GM12878 (cell line): ENCODE data around the gene PRDM15. TPM values are rescaled to one million over a fixed set of nuclear protein-coding genes. Genes with fewer than 3 reads are reported as not detected.

Source experiments
- ATAC-seq: fragments of 200-7000 bp; cut with Tn5 transposase; 3 replicates; pipeline ENCODE4 v1.9.1; 2020; ENCODE audit warnings: mild to moderate bottlenecking, moderate library complexity
- BruUV-seq: library from RNA; stranded (reverse); fragments of 400-500 nt; replicated peaks from 2 replicates; lab custom pipeline; 2021; lab: Mats Ljungman, UMichigan
- CTCF ChIA-PET: fragments of 300-600 bp; sonication (Branson Sonifier 250); formaldehyde crosslinking; extraction: SDS; loops from one replicate; lab custom pipeline; 2021; ENCODE audit warnings: inconsistent platforms; lab: Yijun Ruan, JAX
- POLR2A ChIA-PET: fragments of 350-600 bp; formaldehyde crosslinking; extraction: SDS; loops from one replicate; lab custom pipeline; 2021; ENCODE audit warnings: inconsistent platforms; lab: Charles Lee
- RAD21 ChIA-PET: fragments of 300-600 bp; sonication (Branson Sonifier 250); formaldehyde crosslinking; loops from one replicate; lab custom pipeline; 2023; ENCODE audit warnings: antibody characterized with exemption; ENCODE audit not compliant: unreplicated experiment; lab: Charles Lee
- SMC1A ChIA-PET: fragments of 300-600 bp; sonication (Branson Sonifier 250); formaldehyde crosslinking; loops from one replicate; lab custom pipeline; 2023; ENCODE audit not compliant: unreplicated experiment, uncharacterized antibody; lab: Charles Lee
- DNase-seq: peaks from one replicate; pipeline ENCODE4 v3.0.0-alpha.2; 2011; ENCODE audit warnings: low read depth, low spot score
- FAIRE-seq: peaks from 3 replicates; lab custom pipeline; 2011; peaks lifted over from hg19 to GRCh38; lab: Jason Lieb, UNC
- H2AFZ ChIP-seq: 2 replicates; pipeline ENCODE4 v1.6.0; 2011; ENCODE audit warnings: low read depth, low read length, control low read depth; ENCODE audit not compliant: control insufficient read depth
- H3K27ac ChIP-seq: 2 replicates; pipeline ENCODE4 v1.5.1; 2011; ENCODE audit warnings: control low read depth; ENCODE audit not compliant: control insufficient read depth, insufficient read depth
- H3K27me3 ChIP-seq, 2 experiments: replicated peaks in 1 of 2; 2 replicates each; pipeline versions ENCODE4 v1.6.0 to v1.6.1; 2011; ENCODE audit warnings: low read length in 1 of 2; ENCODE audit not compliant: control insufficient read depth in 2 of 2, insufficient read depth in 2 of 2
- H3K36me3 ChIP-seq, 2 experiments: 2 replicates each; pipeline ENCODE4 v1.5.1; 2011; ENCODE audit warnings: low read length in 1 of 2; ENCODE audit not compliant: control insufficient read depth in 2 of 2, insufficient read depth in 2 of 2
- H3K4me1 ChIP-seq: 2 replicates; pipeline ENCODE4 v1.6.1; 2011; ENCODE audit warnings: mild to moderate bottlenecking, low read length, moderate library complexity, mixed read lengths; ENCODE audit not compliant: control insufficient read depth, insufficient read depth
- H3K4me2 ChIP-seq: 2 replicates; pipeline ENCODE4 v1.6.0; 2011; ENCODE audit warnings: control low read depth; ENCODE audit not compliant: control insufficient read depth, insufficient read depth
- H3K4me3 ChIP-seq: fragments of 200-600 bp; sonication (generic); 2 replicates; pipeline ENCODE4 v1.5.1; 2016
- H3K79me2 ChIP-seq: 2 replicates; pipeline ENCODE4 v1.6.0; 2011; ENCODE audit warnings: low read length; ENCODE audit not compliant: control insufficient read depth, insufficient read depth
- H3K9ac ChIP-seq: 2 replicates; pipeline ENCODE4 v1.8.0; 2011; ENCODE audit warnings: low read length, control low read depth, mixed read lengths; ENCODE audit not compliant: control insufficient read depth, insufficient read depth
- H3K9me3 ChIP-seq: replicated peaks from 3 replicates; pipeline ENCODE4 v1.5.1; 2011; ENCODE audit warnings: mild to moderate bottlenecking, low read length; ENCODE audit not compliant: control insufficient read depth, insufficient read depth
- H4K20me1 ChIP-seq: 2 replicates; pipeline ENCODE4 v1.6.0; 2011; ENCODE audit not compliant: control insufficient read depth, insufficient read depth
- ASH2L ChIP-seq: fragments of 300-600, 200-600 bp; sonication (generic); IDR thresholded peaks from 2 replicates; pipeline ENCODE4 v1.6.1; 2017; ENCODE audit warnings: low read depth, mild to moderate bottlenecking, borderline replicate concordance
- CBX5 ChIP-seq: sonication (generic); IDR thresholded peaks from 2 replicates; pipeline ENCODE4 v1.6.1; 2016; ENCODE audit warnings: low read depth, moderate library complexity, mild to moderate bottlenecking, inconsistent platforms
- EED ChIP-seq: sonication (generic); IDR thresholded peaks from 2 replicates; pipeline ENCODE4 v1.6.1; 2016; ENCODE audit warnings: antibody characterized with exemption, low read depth
- FOXK2 ChIP-seq: fragments of 450-650 bp; IDR thresholded peaks from 2 replicates; pipeline ENCODE4 v1.6.1; 2017; ENCODE audit warnings: mild to moderate bottlenecking, moderate library complexity
- HDGF ChIP-seq: fragments of 450-650 bp; IDR thresholded peaks from 2 replicates; pipeline ENCODE4 v1.6.1; 2016; ENCODE audit warnings: antibody characterized with exemption
- KDM1A ChIP-seq: fragments of 200-600 bp; sonication (generic); IDR thresholded peaks from 2 replicates; pipeline ENCODE4 v1.6.1; 2016; ENCODE audit warnings: borderline replicate concordance
- NBN ChIP-seq: fragments of 450-650 bp; IDR thresholded peaks from 2 replicates; pipeline ENCODE4 v1.6.1; 2016
- RAD21 ChIP-seq: IDR thresholded peaks from 2 replicates; pipeline ENCODE4 v1.6.1; 2011; ENCODE audit warnings: mild to moderate bottlenecking, low read depth, low read length, moderate library complexity; ENCODE audit not compliant: insufficient read depth
- YY1 ChIP-seq: IDR thresholded peaks from 2 replicates; pipeline ENCODE4 v1.6.1; 2011; ENCODE audit warnings: low read depth, mild to moderate bottlenecking, low read length
- ZNF622 ChIP-seq: fragments of 450-650 bp; IDR thresholded peaks from 2 replicates; pipeline ENCODE4 v1.6.1; 2017; ENCODE audit warnings: mild to moderate bottlenecking, inconsistent platforms
- WGBS: methylation state at CpG from one replicate; pipeline ENCODE4 v1.1.6; 2016; ENCODE audit warnings: low lambda C conversion rate; ENCODE audit not compliant: insufficient replicate concordance, insufficient coverage; ENCODE audit errors: missing lambda C conversion rate; 5-methylcytosine and 5-hydroxymethylcytosine counted together
- in situ Hi-C: fragments of 300-500 bp; cut with MboI; formaldehyde crosslinking; loops from 9 replicates; pipeline ENCODE4 v1.14.3; 2018; ENCODE audit warnings: mixed read lengths
- intact Hi-C: fragments of 100-400 bp; cut with micrococcal nuclease; formaldehyde crosslinking; loops from one replicate; pipeline ENCODE4 v1.14.2; 2022; ENCODE audit not compliant: unreplicated experiment
- polyA plus RNA-seq, 11 experiments: library from polyadenylated mRNA; depleted of rRNA in 4 of 11; unstranded in 6 of 11; stranded (reverse) in 5 of 11; fragments of >200 nt; fragmentation: Nextera tagmentation in 4 of 11; fragmentation: Illumina TruSeq in 1 of 11; extraction: Ambion mirVana in 4 of 11; extraction: Trizol in 1 of 11; gene quantifications; 1 replicate in 1 of 11; 2 replicates in 10 of 11; pipeline versions ENCODE4 v1.2.1 to v1.2.3, GENCODE V29; 2011 to 2016; ENCODE audit warnings: inconsistent platforms in 2 of 11, missing spikeins in 2 of 11, low read depth in 1 of 11
- total RNA-seq, 4 experiments: library from RNA; depleted of rRNA in 3 of 4; stranded (reverse); fragments of >200 nt in 3 of 4; fragmentation: Illumina TruSeq in 1 of 4; extraction: Trizol in 1 of 4; gene quantifications; 2 replicates each; pipeline versions ENCODE4 v1.2.1 to v1.2.3, GENCODE V29; 2013 to 2021
- TF ChIP-seq, protein P1 (sequence below): fragments of 150-350 bp; IDR thresholded peaks from 2 replicates; pipeline ENCODE4 v1.6.1; 2014; ENCODE audit warnings: mild to moderate bottlenecking, low read depth, low read length

PRDM15 gene
- total and polyA plus RNA-seq, 10 of the 15 experiments (the other 5 are each of a cell fraction or from before 2014, with no cell fraction given), result 2.2 to 16.0 (median 8.6) TPM

DNA sequence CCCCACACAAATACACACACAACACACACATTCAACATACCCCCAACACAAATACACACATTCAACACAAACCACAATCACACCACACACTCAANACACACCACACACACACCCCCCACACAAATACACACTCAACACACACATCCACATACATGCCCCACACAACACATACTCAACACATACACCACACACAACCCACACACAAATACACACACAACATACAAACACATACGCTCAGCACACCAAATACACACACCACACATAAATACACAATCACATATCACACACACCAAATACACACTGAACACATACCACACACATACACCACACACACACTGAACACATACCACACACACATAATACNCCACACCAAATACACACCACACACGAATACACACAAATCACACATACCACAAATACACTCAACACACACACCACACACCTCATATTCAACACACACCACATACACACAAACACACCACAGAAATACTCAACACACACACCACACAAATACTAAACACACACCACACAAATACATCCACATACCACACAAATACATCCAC lies 48.9 kb downstream of the PRDM15 start:
- ChIA-PET CTCF (no interaction called here), POLR2A (no interaction called here), SMC1A (interaction anchor here (0.6 kb wide), 1 partner anchor 1333 kb away, joined by 3 read pairs; no protein-coding TSS in a partner anchor), RAD21 (no interaction called here)
- 97% methylated on average over 2 of the region's 2 CpGs for WGBS
- H3K79me2 ChIP-seq, result no peaks in the 10 kb centered on the region
- no peak overlapping the region for H3K4me3 ChIP-seq
- no peak for FAIRE-seq
- TF ChIP-seq EED (no peak), HDGF (peak; percentile 41; the same call in 1 of the 2 replicates), NBN (0 out of 2 replicates have a peak, but pooled peaks have one; percentile 33), CBX5 (no peak), YY1 (no peak), RAD21 (no peak), ASH2L (no peak), KDM1A (no peak), FOXK2 (no peak), ZNF622 (no peak)
- TF ChIP-seq, protein P1, sequence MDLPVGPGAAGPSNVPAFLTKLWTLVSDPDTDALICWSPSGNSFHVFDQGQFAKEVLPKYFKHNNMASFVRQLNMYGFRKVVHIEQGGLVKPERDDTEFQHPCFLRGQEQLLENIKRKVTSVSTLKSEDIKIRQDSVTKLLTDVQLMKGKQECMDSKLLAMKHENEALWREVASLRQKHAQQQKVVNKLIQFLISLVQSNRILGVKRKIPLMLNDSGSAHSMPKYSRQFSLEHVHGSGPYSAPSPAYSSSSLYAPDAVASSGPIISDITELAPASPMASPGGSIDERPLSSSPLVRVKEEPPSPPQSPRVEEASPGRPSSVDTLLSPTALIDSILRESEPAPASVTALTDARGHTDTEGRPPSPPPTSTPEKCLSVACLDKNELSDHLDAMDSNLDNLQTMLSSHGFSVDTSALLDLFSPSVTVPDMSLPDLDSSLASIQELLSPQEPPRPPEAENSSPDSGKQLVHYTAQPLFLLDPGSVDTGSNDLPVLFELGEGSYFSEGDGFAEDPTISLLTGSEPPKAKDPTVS, result no peak
- in situ Hi-C loops, result no loop called here
- no peak overlapping the region for H2AFZ ChIP-seq
- no peak for DNase-seq
- no peak overlapping the region for H3K4me2 ChIP-seq
- peaks cover 30% of the 10 kb centered on the region for H3K4me1 ChIP-seq
- no TSS peak for BruUV-seq
- H3K27me3 ChIP-seq, result no peaks in the 10 kb centered on the region
- ATAC-seq, result no peak
- no peak overlapping the region for H3K27ac ChIP-seq
- intact Hi-C loops, result no loop called here
- peaks cover 15 to 21% of the 10 kb centered on the region in 2 experiments for H3K36me3 ChIP-seq
- H3K9ac ChIP-seq, result no peak overlapping the region
- H4K20me1 ChIP-seq, result no peaks in the 10 kb centered on the region
- no peaks in the 10 kb centered on the region for H3K9me3 ChIP-seq
